NB4 (cell line): ENCODE data around the gene UCMA.
"Not testable (repeated sequence)": the region's sequence is repeated elsewhere in the genome, so short reads cannot be mapped to it uniquely, and the experiment has no call there.

Experiments used
- DNase-seq: peaks from one replicate; pipeline ENCODE4 v3.0.0; 2010; ENCODE audit warnings: low read depth
- H3K4me3 ChIP-seq: one replicate; pipeline ENCODE4 v1.5.1; 2011; ENCODE audit warnings: mild to moderate bottlenecking, low read depth, low read length, moderate library complexity
- CTCF ChIP-seq: IDR thresholded peaks from one replicate; pipeline ENCODE4 v1.5.1; 2012; ENCODE audit warnings: low read depth, low read length
- MAX ChIP-seq: IDR thresholded peaks from 2 replicates; pipeline ENCODE4 v1.6.1; 2011; ENCODE audit warnings: low read depth, low read length
- MYC ChIP-seq: IDR thresholded peaks from 2 replicates; pipeline ENCODE4 v1.6.1; 2011; ENCODE audit warnings: low read depth, low read length
- POLR2A ChIP-seq: IDR thresholded peaks from 2 replicates; pipeline ENCODE4 v1.6.1; 2011; ENCODE audit warnings: mild to moderate bottlenecking; ENCODE audit not compliant: insufficient read length; ENCODE audit errors: extremely low read depth

UCMA gene

GRCh38 chr10:13234172-13234571, at the start of gene UCMA:
TSS of gene UCMA (minus strand) at chr10:13234374. CDS start at chr10:13234258, 116 bp downstream.
- DNase-seq: no peak

GRCh38 chr10:13282348-13282747, 48.2 kb upstream of the UCMA start:
- H3K4me3 ChIP-seq, DNase-seq: not testable (repeated sequence)

More at GRCh38 chr10:13234172-13234571, at the start of gene UCMA:
- no peak within 1 kb of the TSS for H3K4me3 ChIP-seq
- TF ChIP-seq MYC (no peak), MAX (no peak), CTCF (no peak), POLR2A (no peak)

GRCh38 chr10:13276749-13277365, 42.7 kb upstream of the UCMA start:
- no peak for DNase-seq
- TF ChIP-seq MAX: no peak
- no peak for TF ChIP-seq POLR2A
- no peak overlapping the region for H3K4me3 ChIP-seq

- not testable (repeated sequence) for DNase-seq, H3K4me3 ChIP-seq
Observed at GRCh38 chr10:13276146-13276545, 42.0 kb upstream of the UCMA start.

- DNase-seq: no peak
- H3K4me3 ChIP-seq: no peak overlapping the region
Observed at GRCh38 chr10:13272164-13272571, 38.0 kb upstream of the UCMA start.

GRCh38 chr10:13271552-13272163, 37.5 kb upstream of the UCMA start:
- peak; percentile 34 for DNase-seq
- TF ChIP-seq MYC (no peak), CTCF (peak; percentile 47)
- no peak overlapping the region for H3K4me3 ChIP-seq

More at GRCh38 chr10:13272164-13272571, 38.0 kb upstream of the UCMA start:
- TF ChIP-seq MYC: no peak
- no peak for TF ChIP-seq POLR2A
- no peak for TF ChIP-seq MAX
- no peak for TF ChIP-seq CTCF

GRCh38 chr10:13270877-13271551, 36.8 kb upstream of the UCMA start:
- TF ChIP-seq MAX (no peak), CTCF (no peak), POLR2A (no peak), MYC (no peak)
- peak; percentile 35 for DNase-seq
- H3K4me3 ChIP-seq: no peak overlapping the region
